Adrenal gland (tissue), 12 donors: ENCODE measurements around the gene ZNF552. TPM values are rescaled to one million over a fixed set of nuclear protein-coding genes. Genes with fewer than 3 reads are reported as not detected.
A peak's percentile ranks its signal among the peaks of the same experiment; 100 is the strongest.

Experiments
- DNase-seq, 7 donors: peaks; one replicate each; pipeline ENCODE4 v3.0.0-alpha.2; 2019 to 2020
- H3K27ac ChIP-seq, 5 donors: fragments of 200-600 bp; sonication (generic) in 4 of 5; 1 replicate in 3 of 5; 2 replicates in 2 of 5; pipeline versions ENCODE4 v1.5.1 to v1.8.0; 2016 to 2020; ENCODE audit warnings: mild to moderate bottlenecking in 1 of 5
- H3K27me3 ChIP-seq: fragments of 200-600 bp; 2 replicates; pipeline ENCODE4 v1.8.0; 2021
- H3K36me3 ChIP-seq, 2 donors: fragments of 200-600 bp; replicated peaks in 1 of 2; 1 replicate in 1 of 2; 2 replicates in 1 of 2; pipeline versions ENCODE4 v1.5.1 to v1.8.0; 2018 to 2022
- H3K4me1 ChIP-seq, 2 donors: fragments of 200-600 bp; replicated peaks in 1 of 2; 1 replicate in 1 of 2; 2 replicates in 1 of 2; pipeline versions ENCODE4 v1.5.1 to v1.8.0; 2018 to 2021
- H3K4me3 ChIP-seq, 4 donors: fragments of 200-600 bp; sonication (generic) in 3 of 4; one replicate each; pipeline ENCODE4 v1.5.1; 2016 to 2018
- H3K9me3 ChIP-seq, 3 donors: fragments of 200-600 bp; sonication (generic) in 1 of 3; replicated peaks in 1 of 3; 1 replicate in 2 of 3; 2 replicates in 1 of 3; pipeline versions ENCODE4 v1.5.1 to v1.8.0; 2016 to 2021
- CTCF ChIP-seq, 6 experiments: fragments of 450-650 bp in 4 of 6; fragments of 200-600 bp in 2 of 6; sonication (generic) in 1 of 6; IDR thresholded peaks; 1 replicate in 5 of 6; 2 replicates in 1 of 6; pipeline versions ENCODE4 v1.5.1 to v1.8.0; 2016 to 2021; ENCODE audit warnings: antibody characterized with exemption in 6 of 6, mild to moderate bottlenecking in 2 of 6, moderate library complexity in 1 of 6
- POLR2A ChIP-seq, 2 donors: fragments of 450-650 bp; IDR thresholded peaks; one replicate each; pipeline ENCODE4 v1.6.1; 2017; ENCODE audit warnings: antibody characterized with exemption in 2 of 2, mild to moderate bottlenecking in 2 of 2, moderate library complexity in 1 of 2
- WGBS, 4 donors: extraction: QIAGEN DNeasy Blood & Tissue Kit in 2 of 4; methylation state at CpG; one replicate each; pipeline versions ENCODE4 v1.1.5 to v1.1.7; 2013 to 2017; 5-methylcytosine and 5-hydroxymethylcytosine counted together
- intact Hi-C, 2 donors: fragments of 100-400 bp; cut with DNase I; formaldehyde crosslinking; loops; one replicate each; pipeline versions ENCODE4 v1.14.1 to v1.15.0; 2022 to 2023
- polyA plus RNA-seq, 3 donors: library from polyadenylated mRNA; stranded (reverse); fragments of 200-250 nt in 2 of 3; fragments of 350-450 nt in 1 of 3; fragmentation: Illumina TruSeq in 1 of 3; extraction: RNeasy Lipid Tissue Mini Kit (QIAGEN cat#74804) in 1 of 3; gene quantifications; one replicate each; pipeline ENCODE4 v1.2.3, GENCODE V29; 2013 to 2014
- total RNA-seq, 9 donors: library from RNA; depleted of rRNA in 4 of 9; stranded (reverse); fragments of >200 nt in 4 of 9; fragments of 120-200 nt in 1 of 9; fragmentation: NEBNext Ultra II Directional in 1 of 9; extraction: Animal tissue kit (Norgen Biotek cat#: 25700) in 1 of 9; gene quantifications; one replicate each; pipeline versions ENCODE4 v1.1.0 to v1.2.4, GENCODE V29; 2013 to 2023
- donor health status: healthy with polysubstance abuse.
- donor health status: Bipolar disorder and iron deficiency.
- donor health status: DM: yes; HTN: yes; CAD: no.
- donor health status: DM: no; HTN: no; CAD: no.
- donor health status: DM: no; HTN: no; CAD: no.
- donor health status: DM: yes; HTN: yes; CAD: no.

ZNF552 gene
- total and polyA plus RNA-seq, 12 donors = 0.66 to 10.5 (median 4.2) TPM

- Histone ChIP-seq H3K36me3 (no peaks in the 10 kb centered on the region), H3K27ac (peak overlapping the region in 1 of 5 donors; percentile 75), H3K27me3 (no peaks in the 10 kb centered on the region), H3K4me1 (peaks cover 0 to 12% of the 10 kb centered on the region in 2 donors), H3K9me3 (no peaks in the 10 kb centered on the region), H3K4me3 (peak overlapping the region in 2 of 4 donors; percentile 68 to 85)
- no peak for DNase-seq
- intact Hi-C loops = no loop called here
- 66 to 76% (median 73%) methylated on average over 6 of the region's 6 CpGs for WGBS, 4 donors
- no peak for TF ChIP-seq POLR2A (IDR thresholded peaks at IDR 0.05)
- TF ChIP-seq CTCF (IDR thresholded peaks at IDR 0.05) = no peak
These were observed 5.9 kb upstream of the ZNF552 start for GRCh38 chr19:57820599-57820998.

GRCh38 chr19:57819475-57820148 is 4.9 kb upstream of the ZNF552 start:
- intact Hi-C loops = loop anchor here in 1 of 2 donors (10.0 kb wide), 1 partner anchor 75 kb away; the partner anchor contains the start of gene ZNF776
- no peaks in the 10 kb centered on the region for H3K36me3 ChIP-seq
- peak; percentile 87 to 95 (median 91) for DNase-seq
- peak overlapping the region; percentile 45 to 86 (median 61) for H3K27ac ChIP-seq
- H3K4me3 ChIP-seq = peak overlapping the region; percentile 68 to 93 (median 81)
- TF ChIP-seq POLR2A (IDR thresholded peaks at IDR 0.05) = peak; percentile 27 to 63
- no peak for TF ChIP-seq CTCF (IDR thresholded peaks at IDR 0.05)
- WGBS, 4 donors = 0 to 1% (median 0%) methylated on average over 22 to 44 of the region's 44 CpGs
- no peaks in the 10 kb centered on the region for H3K9me3 ChIP-seq
- peaks cover 0 to 16% of the 10 kb centered on the region in 2 donors for H3K4me1 ChIP-seq
- no peaks in the 10 kb centered on the region for H3K27me3 ChIP-seq

GRCh38 chr19:57818378-57818777 is 3.7 kb upstream of the ZNF552 start:
- intact Hi-C loops = loop anchor here in 1 of 2 donors (10.0 kb wide), 1 partner anchor 74 kb away; the partner anchor contains the start of gene ZNF776
- no peak for TF ChIP-seq POLR2A (IDR thresholded peaks at IDR 0.05)
- TF ChIP-seq CTCF (IDR thresholded peaks at IDR 0.05) = no peak
- no peak for DNase-seq

GRCh38 chr19:57817976-57818375 is 3.3 kb upstream of the ZNF552 start:
- intact Hi-C loops = loop anchor here in 1 of 2 donors (10.0 kb wide), 1 partner anchor 73 kb away; the partner anchor contains the start of gene ZNF776
- H3K4me3 ChIP-seq = no peak overlapping the region
- TF ChIP-seq CTCF (IDR thresholded peaks at IDR 0.05) (no peak), POLR2A (IDR thresholded peaks at IDR 0.05) (no peak)
- WGBS, 4 donors = 94 to 96% (median 95%) methylated on average over 14 of the region's 14 CpGs
- no peak overlapping the region for H3K27ac ChIP-seq
- DNase-seq = no peak
- no peaks in the 10 kb centered on the region for H3K27me3 ChIP-seq
- no peaks in the 10 kb centered on the region for H3K9me3 ChIP-seq
- peaks cover 10 to 22% of the 10 kb centered on the region in 2 donors for H3K4me1 ChIP-seq
- H3K36me3 ChIP-seq = no peaks in the 10 kb centered on the region

More at GRCh38 chr19:57818378-57818777, 3.7 kb upstream of the ZNF552 start:
- Histone ChIP-seq H3K27ac (no peak overlapping the region), H3K27me3 (no peaks in the 10 kb centered on the region), H3K9me3 (no peaks in the 10 kb centered on the region), H3K4me3 (no peak overlapping the region), H3K4me1 (peaks cover 10 to 22% of the 10 kb centered on the region in 2 donors), H3K36me3 (no peaks in the 10 kb centered on the region)
- WGBS, 4 donors = 81 to 97% (median 95%) methylated on average over 4 to 7 of the region's 7 CpGs
